Stimulated activated CD4-positive, alpha-beta T cell treated with anti-CD3 and anti-CD28 coated beads, Interleukin-12 subunit alpha, Interleukin-12 subunit beta, amount 100 ng/mL, for 24 hours (primary cell): ENCODE results near the gene SPNS2.
A peak's percentile ranks its signal among the peaks of the same experiment; 100 is the strongest.

Source experiments
- DNase-seq, 2 experiments: peaks; one replicate each; pipeline ENCODE4 v3.0.0-alpha.2; 2020; ENCODE audit warnings: low read depth in 2 of 2

Gene SPNS2

GRCh38 chr17:4498461-4499397 is at the start of gene SPNS2:
Gene SPNS2, plus strand, starts transcription at chr17:4498881. Its CDS starts 167 bp downstream, at chr17:4499048.
- peak; percentile 43 to 47 for DNase-seq

GRCh38 chr17:4449736-4450135 is 48.9 kb upstream of the SPNS2 start:
- no peak for DNase-seq

GRCh38 chr17:4450710-4451316 is 47.9 kb upstream of the SPNS2 start:
- DNase-seq, result no peak

- no peak for DNase-seq
Observed at GRCh38 chr17:4453812-4454591, 44.7 kb upstream of the SPNS2 start.

- DNase-seq, result no peak
Observed at GRCh38 chr17:4460661-4461060, 38.0 kb upstream of the SPNS2 start.

- DNase-seq, result no peak
Observed at GRCh38 chr17:4463818-4464476, 34.7 kb upstream of the SPNS2 start.

GRCh38 chr17:4465786-4466185 is 32.9 kb upstream of the SPNS2 start:
- no peak for DNase-seq

- no peak for DNase-seq
Observed at GRCh38 chr17:4467287-4467686, 31.4 kb upstream of the SPNS2 start.

GRCh38 chr17:4469552-4469951 is 29.1 kb upstream of the SPNS2 start:
- no peak for DNase-seq

- DNase-seq, result no peak
Observed at GRCh38 chr17:4472286-4472685, 26.4 kb upstream of the SPNS2 start.

GRCh38 chr17:4474093-4474492 is 24.6 kb upstream of the SPNS2 start:
- DNase-seq, result no peak

- no peak for DNase-seq
Observed at GRCh38 chr17:4475001-4475400, 23.7 kb upstream of the SPNS2 start.

GRCh38 chr17:4475463-4475862 is 23.2 kb upstream of the SPNS2 start:
- no peak for DNase-seq

GRCh38 chr17:4476017-4476416 is 22.7 kb upstream of the SPNS2 start:
- DNase-seq, result no peak

GRCh38 chr17:4476511-4477070 is 22.1 kb upstream of the SPNS2 start:
- DNase-seq, result no peak

GRCh38 chr17:4477255-4477791 is 21.4 kb upstream of the SPNS2 start:
- no peak for DNase-seq

- no peak for DNase-seq
Observed at GRCh38 chr17:4478318-4478830, 20.3 kb upstream of the SPNS2 start.

- DNase-seq, result no peak
Observed at GRCh38 chr17:4479340-4479981, 19.2 kb upstream of the SPNS2 start.

GRCh38 chr17:4479982-4480751 is 18.5 kb upstream of the SPNS2 start:
- DNase-seq, result no peak
